Prostate gland (tissue), 2 donors: ENCODE measurements around the gene KRTAP10-1. TPM values are rescaled to one million over a fixed set of nuclear protein-coding genes. Genes with fewer than 3 reads are reported as not detected.

Experiments
- DNase-seq: peaks from one replicate; pipeline ENCODE4 v3.0.0-alpha.2; 2019; ENCODE audit warnings: low spot score
- H3K27ac ChIP-seq, 2 donors: fragments of 200-600 bp; sonication (generic); 2 replicates each; pipeline ENCODE4 v1.5.1; 2017 to 2019
- H3K27me3 ChIP-seq: fragments of 200-600 bp; sonication (generic); replicated peaks from 2 replicates; pipeline ENCODE4 v1.5.1; 2019; ENCODE audit not compliant: insufficient read depth
- H3K36me3 ChIP-seq, 2 donors: fragments of 200-600 bp; sonication (generic); 1 replicate in 1 of 2; 2 replicates in 1 of 2; pipeline versions ENCODE4 v1.5.1 to v1.8.1; 2017 to 2019
- H3K4me1 ChIP-seq: fragments of 200-600 bp; sonication (generic); replicated peaks from 2 replicates; pipeline ENCODE4 v1.5.1; 2019
- H3K4me3 ChIP-seq, 2 donors: fragments of 200-600 bp; sonication (generic); 2 replicates each; pipeline ENCODE4 v1.5.1; 2017 to 2019
- H3K9me3 ChIP-seq: fragments of 200-600 bp; sonication (generic); 2 replicates; pipeline ENCODE4 v1.5.1; 2017
- CTCF ChIP-seq, 4 experiments: fragments of 200-600 bp in 2 of 4; fragments of 450-650 bp in 2 of 4; sonication (generic) in 2 of 4; IDR thresholded peaks; 1 replicate in 3 of 4; 2 replicates in 1 of 4; pipeline ENCODE4 v1.5.1; 2016 to 2019; ENCODE audit warnings: antibody characterized with exemption in 4 of 4, mild to moderate bottlenecking in 2 of 4, moderate library complexity in 2 of 4
- POLR2A ChIP-seq: fragments of 450-650 bp; IDR thresholded peaks from one replicate; pipeline ENCODE4 v1.6.1; 2016; ENCODE audit warnings: antibody characterized with exemption, mild to moderate bottlenecking
- POLR2AphosphoS5 ChIP-seq: sonication (generic); formaldehyde crosslinking; IDR thresholded peaks from one replicate; pipeline ENCODE4 v1.6.1; 2017; ENCODE audit warnings: antibody characterized with exemption
- WGBS: methylation state at CpG from one replicate; pipeline ENCODE4 v1.1.5; 2018; 5-methylcytosine and 5-hydroxymethylcytosine counted together
- intact Hi-C: fragments of 100-400 bp; cut with DNase I; formaldehyde crosslinking; loops from one replicate; pipeline ENCODE4 v1.14.2; 2022
- total RNA-seq, 2 donors: library from RNA; depleted of rRNA; stranded (reverse); fragments of >200 nt; gene quantifications; one replicate each; pipeline ENCODE4 v1.1.0, GENCODE V29; 2016

Gene KRTAP10-1
- total RNA-seq, 2 donors from 2014 or later: not detected

- intact Hi-C loops: no loop called here
- Histone ChIP-seq H3K4me1 (no peaks in the 10 kb centered on the region), H3K9me3 (no peaks in the 10 kb centered on the region), H3K36me3 (no peaks in the 10 kb centered on the region), H3K4me3 (no peak overlapping the region), H3K27ac (no peak overlapping the region), H3K27me3 (no peaks in the 10 kb centered on the region)
- TF ChIP-seq POLR2A (no peak), CTCF (IDR thresholded peaks at IDR 0.05) (no peak), POLR2AphosphoS5 (no peak)
- 66% methylated on average over 5 of the region's 5 CpGs for WGBS
- DNase-seq: no peak
Observed at GRCh38 chr21:44547656-44548331, 7.8 kb upstream of the KRTAP10-1 start.

GRCh38 chr21:44544566-44544965 is 4.6 kb upstream of the KRTAP10-1 start:
- Histone ChIP-seq H3K27ac (no peak overlapping the region), H3K9me3 (no peaks in the 10 kb centered on the region), H3K4me3 (no peak overlapping the region), H3K36me3 (no peaks in the 10 kb centered on the region), H3K4me1 (no peaks in the 10 kb centered on the region), H3K27me3 (no peaks in the 10 kb centered on the region)
- DNase-seq: no peak
- 83% methylated on average over 3 of the region's 3 CpGs for WGBS
- TF ChIP-seq CTCF (IDR thresholded peaks at IDR 0.05) (no peak), POLR2AphosphoS5 (no peak), POLR2A (no peak)
- intact Hi-C loops: no loop called here

GRCh38 chr21:44542716-44543115 is 2.7 kb upstream of the KRTAP10-1 start:
- Histone ChIP-seq H3K36me3 (no peaks in the 10 kb centered on the region), H3K27ac (no peak overlapping the region), H3K4me3 (no peak overlapping the region), H3K9me3 (no peaks in the 10 kb centered on the region), H3K4me1 (no peaks in the 10 kb centered on the region), H3K27me3 (peaks cover 3% of the 10 kb centered on the region)
- intact Hi-C loops: no loop called here
- WGBS: 88% methylated on average over 1 of the region's 1 CpG
- DNase-seq: no peak
- no peak for TF ChIP-seq CTCF (IDR thresholded peaks at IDR 0.05)
- TF ChIP-seq POLR2A: no peak
- no peak for TF ChIP-seq POLR2AphosphoS5

GRCh38 chr21:44540741-44541288 is 820 bp upstream of the KRTAP10-1 start:
- Histone ChIP-seq H3K36me3 (no peaks in the 10 kb centered on the region), H3K27me3 (peaks cover 3% of the 10 kb centered on the region), H3K27ac (no peak overlapping the region), H3K4me3 (no peak overlapping the region), H3K9me3 (no peaks in the 10 kb centered on the region), H3K4me1 (no peaks in the 10 kb centered on the region)
- TF ChIP-seq POLR2A (no peak), CTCF (IDR thresholded peaks at IDR 0.05) (no peak), POLR2AphosphoS5 (no peak)
- WGBS: 84% methylated on average over 11 of the region's 11 CpGs
- intact Hi-C loops: no loop called here
- DNase-seq: no peak

GRCh38 chr21:44539046-44539445 is 949 bp downstream of the KRTAP10-1 start:
- H3K27ac ChIP-seq: no peak overlapping the region
- H3K27me3 ChIP-seq: peaks cover 3% of the 10 kb centered on the region
- H3K9me3 ChIP-seq: no peaks in the 10 kb centered on the region
- WGBS: 78% methylated on average over 14 of the region's 14 CpGs
- intact Hi-C loops: no loop called here
- H3K4me1 ChIP-seq: no peaks in the 10 kb centered on the region
- no peak for DNase-seq
- no peaks in the 10 kb centered on the region for H3K36me3 ChIP-seq
- H3K4me3 ChIP-seq: no peak overlapping the region
- TF ChIP-seq POLR2A (no peak), POLR2AphosphoS5 (no peak), CTCF (IDR thresholded peaks at IDR 0.05) (no peak)
